K562 (cell line): Measurements from ENCODE around the gene TMBIM4. TPM values are rescaled to one million over a fixed set of nuclear protein-coding genes. Genes with fewer than 3 reads are reported as not detected.

Source experiments
- ATAC-seq: fragments of 200-7000 bp; cut with Tn5 transposase; 3 replicates; pipeline ENCODE4 v1.9.1; 2020; ENCODE audit warnings: moderate library complexity
- BruUV-seq: library from RNA; stranded (reverse); fragments of 400-500 nt; replicated peaks from 2 replicates; lab custom pipeline; 2021; lab: Mats Ljungman, UMichigan
- CTCF ChIA-PET: fragments of 300-600 bp; formaldehyde crosslinking; extraction: SDS; loops from one replicate; lab custom pipeline; 2021; ENCODE audit warnings: low intra/inter-chr PET ratio; lab: Yijun Ruan, JAX
- POLR2A ChIA-PET: fragments of 300-600, 350-650 bp; sonication (Branson Sonifier 250); formaldehyde crosslinking; extraction: SDS; loops from one replicate; lab custom pipeline; 2021; ENCODE audit warnings: antibody characterized with exemption, inconsistent platforms; lab: Yijun Ruan, JAX
- DNase-seq, 4 experiments: peaks; one replicate each; pipeline versions ENCODE4 v3.0.0 to v3.0.0-alpha.2; 2011 to 2018; ENCODE audit warnings: low spot score in 3 of 4, mixed read lengths in 3 of 4; ENCODE audit errors: extremely low read depth in 1 of 4
- FAIRE-seq: peaks from 2 replicates; lab custom pipeline; 2011; peaks lifted over from hg19 to GRCh38; lab: Jason Lieb, UNC
- H2AFZ ChIP-seq: 2 replicates; pipeline ENCODE4 v1.6.0; 2011; ENCODE audit warnings: low read depth, low read length, control low read depth, inconsistent platforms
- H3K27ac ChIP-seq: fragments of 200-600 bp; 3 replicates; pipeline ENCODE4 v1.8.0; 2011; ENCODE audit warnings: low read depth, mild to moderate bottlenecking, control low read depth, inconsistent platforms, low read length, moderate library complexity, mixed read lengths; ENCODE audit errors: extremely low read depth
- H3K27me3 ChIP-seq, 2 experiments: fragments of 300-600 bp in 1 of 2; 2 replicates in 1 of 2; 3 replicates in 1 of 2; pipeline versions ENCODE4 v1.6.0 to v1.8.0; 2011; ENCODE audit warnings: inconsistent platforms in 2 of 2, low read length in 2 of 2, mild to moderate bottlenecking in 1 of 2, mixed read lengths in 1 of 2, moderate library complexity in 1 of 2; ENCODE audit not compliant: control insufficient read depth in 2 of 2, insufficient read depth in 2 of 2
- H3K36me3 ChIP-seq: fragments of 300-600 bp; 3 replicates; pipeline ENCODE4 v1.8.0; 2011; ENCODE audit warnings: mild to moderate bottlenecking, low read length, inconsistent platforms; ENCODE audit not compliant: control insufficient read depth, insufficient read depth
- H3K4me1 ChIP-seq, 2 experiments: fragments of 200-600 bp in 1 of 2; replicated peaks in 1 of 2; 2 replicates in 1 of 2; 3 replicates in 1 of 2; pipeline versions ENCODE4 v1.5.1 to v1.8.0; 2011; ENCODE audit warnings: inconsistent platforms in 2 of 2, low read length in 2 of 2, mild to moderate bottlenecking in 1 of 2, mixed read lengths in 1 of 2, moderate library complexity in 1 of 2; ENCODE audit not compliant: control insufficient read depth in 2 of 2, insufficient read depth in 2 of 2
- H3K4me2 ChIP-seq: 2 replicates; pipeline ENCODE4 v1.6.1; 2011; ENCODE audit warnings: low read length, control low read depth, inconsistent platforms, mixed read lengths; ENCODE audit not compliant: insufficient read depth
- H3K4me3 ChIP-seq: fragments of 200-600 bp; sonication (generic), shearing (Covaris generic); 2 replicates; pipeline ENCODE4 v1.5.1; 2016; ENCODE audit warnings: control low read depth, inconsistent platforms
- H3K79me2 ChIP-seq: fragments of 200-600 bp; 3 replicates; pipeline ENCODE4 v1.8.0; 2011; ENCODE audit warnings: low read length, inconsistent platforms; ENCODE audit not compliant: control insufficient read depth, insufficient read depth
- H3K9ac ChIP-seq, 2 experiments: 2 replicates each; pipeline versions ENCODE4 v1.6.0 to v1.6.1; 2011; ENCODE audit warnings: low read depth in 2 of 2, low read length in 2 of 2, control low read depth in 1 of 2, inconsistent platforms in 1 of 2, mild to moderate bottlenecking in 1 of 2, mixed read lengths in 1 of 2; ENCODE audit not compliant: insufficient read depth in 1 of 2
- H3K9me1 ChIP-seq: one replicate; pipeline ENCODE4 v1.6.0; 2011; ENCODE audit warnings: inconsistent platforms, mild to moderate bottlenecking, low read length, moderate library complexity; ENCODE audit not compliant: control insufficient read depth, insufficient read depth
- H3K9me3 ChIP-seq: replicated peaks from 2 replicates; pipeline ENCODE4 v1.5.1; 2011; ENCODE audit warnings: low read depth, low read length, inconsistent platforms; ENCODE audit not compliant: control insufficient read depth, insufficient read depth
- H4K20me1 ChIP-seq: replicated peaks from 2 replicates; pipeline ENCODE4 v1.6.1; 2011; ENCODE audit warnings: low read length, inconsistent platforms, mixed read lengths; ENCODE audit not compliant: control insufficient read depth, insufficient read depth
- E2F8 ChIP-seq: fragments of 450-650 bp; IDR thresholded peaks from 2 replicates; pipeline ENCODE4 v1.7.1; 2018; ENCODE audit warnings: mild to moderate bottlenecking, low read depth; ENCODE audit not compliant: partially characterized antibody
- EGR1 ChIP-seq: fragments of 450-650 bp; conservative IDR thresholded peaks from 2 replicates; pipeline ENCODE4 v1.6.1; 2017; ENCODE audit warnings: mild to moderate bottlenecking
- NCOR1 ChIP-seq: fragments of 450-650 bp; IDR thresholded peaks from 2 replicates; pipeline ENCODE4 v1.6.1; 2016; ENCODE audit warnings: mild to moderate bottlenecking, moderate library complexity
- REST ChIP-seq, 2 experiments: fragments of 450-650 bp; formaldehyde crosslinking in 1 of 2; IDR thresholded peaks; 2 replicates each; pipeline versions ENCODE4 v1.4.0 to v1.6.1; 2014 to 2020; ENCODE audit warnings: mild to moderate bottlenecking in 2 of 2, borderline replicate concordance in 1 of 2, low read depth in 1 of 2
- ZNF778 ChIP-seq: fragments of 450-650 bp; formaldehyde crosslinking; IDR thresholded peaks from 2 replicates; pipeline ENCODE4 v1.4.0; 2020; ENCODE audit warnings: mild to moderate bottlenecking, moderate library complexity
- WGBS: fragments of 100-300 bp; shearing (Covaris generic); methylation state at CpG from one replicate; pipeline ENCODE4 v1.1.6; 2016; ENCODE audit warnings: low coverage, mixed read lengths; ENCODE audit not compliant: insufficient coverage; ENCODE audit errors: missing lambda C conversion rate; 5-methylcytosine and 5-hydroxymethylcytosine counted together
- in situ Hi-C: fragments of 300-500 bp; cut with MboI; formaldehyde crosslinking; loops from 4 replicates; pipeline ENCODE4 v1.15.0; 2018; ENCODE audit warnings: inconsistent platforms, mixed read lengths
- intact Hi-C: fragments of 100-400 bp; cut with micrococcal nuclease; formaldehyde crosslinking; loops from 2 replicates; pipeline ENCODE4 v1.14.2; 2022
- polyA plus RNA-seq, 8 experiments: library from polyadenylated mRNA; depleted of rRNA in 4 of 8; stranded (reverse) in 5 of 8; unstranded in 3 of 8; fragments of >200 nt; fragmentation: Nextera tagmentation in 2 of 8; fragmentation: Illumina TruSeq in 1 of 8; extraction: Ambion mirVana in 2 of 8; extraction: Trizol in 1 of 8; gene quantifications; 2 replicates each; pipeline versions ENCODE4 v1.2.1 to v1.2.3, GENCODE V29; 2011 to 2014; ENCODE audit warnings: inconsistent platforms in 1 of 8, missing spikeins in 1 of 8
- total RNA-seq, 7 experiments: library from RNA; depleted of rRNA in 6 of 7; stranded (reverse); fragments of >200 nt in 6 of 7; fragmentation: Illumina TruSeq in 2 of 7; extraction: Trizol in 2 of 7; gene quantifications; 2 replicates each; pipeline versions ENCODE4 v1.2.1 to v1.2.3, GENCODE V29; 2011 to 2021; ENCODE audit warnings: low replicate concordance in 1 of 7
- TF ChIP-seq, protein P1 (sequence below): fragments of 250-450 bp; sonication (Bioruptor Pico); IDR thresholded peaks from 2 replicates; pipeline ENCODE4 v1.4.0; 2020

Gene TMBIM4
- total and polyA plus RNA-seq, 9 of the 15 experiments (the other 6 are each of a cell fraction or from before 2014, with no cell fraction given), result 18.6 to 272 (median 50.0) TPM

GRCh38 chr12:66118240-66118891, 51.4 kb downstream of the TMBIM4 start:
- CTCF ChIA-PET, result no interaction called here
- FAIRE-seq, result no peak
- ATAC-seq, result no peak

More at GRCh38 chr12:66118240-66118891, 51.4 kb downstream of the TMBIM4 start:
- TF ChIP-seq, protein P1, sequence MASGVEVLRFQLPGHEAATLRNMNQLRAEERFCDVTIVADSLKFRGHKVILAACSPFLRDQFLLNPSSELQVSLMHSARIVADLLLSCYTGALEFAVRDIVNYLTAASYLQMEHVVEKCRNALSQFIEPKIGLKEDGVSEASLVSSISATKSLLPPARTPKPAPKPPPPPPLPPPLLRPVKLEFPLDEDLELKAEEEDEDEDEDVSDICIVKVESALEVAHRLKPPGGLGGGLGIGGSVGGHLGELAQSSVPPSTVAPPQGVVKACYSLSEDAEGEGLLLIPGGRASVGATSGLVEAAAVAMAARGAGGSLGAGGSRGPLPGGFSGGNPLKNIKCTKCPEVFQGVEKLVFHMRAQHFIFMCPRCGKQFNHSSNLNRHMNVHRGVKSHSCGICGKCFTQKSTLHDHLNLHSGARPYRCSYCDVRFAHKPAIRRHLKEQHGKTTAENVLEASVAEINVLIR (CRISPR knock-in tag), result no peak
- TF ChIP-seq EGR1 (no peak), REST (IDR thresholded peaks at IDR 0.05; ENCODE audit: borderline replicate concordance) (no peak), REST (CRISPR knock-in tag; IDR thresholded peaks at IDR 0.05; ENCODE audit: low read depth) (no peak), NCOR1 (no peak), ZNF778 (CRISPR knock-in tag) (no peak), E2F8 (no peak)
- POLR2A ChIA-PET, result no interaction called here
- Histone ChIP-seq H3K9ac (no peak overlapping the region), H3K4me2 (no peak overlapping the region), H3K27me3 (no peaks in the 10 kb centered on the region), H3K79me2 (no peaks in the 10 kb centered on the region), H2AFZ (no peak overlapping the region), H3K36me3 (peaks cover 24% of the 10 kb centered on the region; the same call in 1 of the 3 replicates), H3K9me3 (no peaks in the 10 kb centered on the region), H3K4me1 (no peaks in the 10 kb centered on the region), H3K4me3 (no peak overlapping the region), H3K9me1 (no peaks in the 10 kb centered on the region), H3K27ac (no peak overlapping the region), H4K20me1 (no peaks in the 10 kb centered on the region)
- no peak for DNase-seq
- BruUV-seq, result no TSS peak
- intact Hi-C loops, result no loop called here
- WGBS, result 83% methylated on average over 8 of the region's 9 CpGs
- in situ Hi-C loops, result no loop called here
